ENCODE data around the gene EREG.

- TF ChIP-seq CTCF (IDR thresholded peaks at IDR 0.05) (no peak), ZFX (IDR thresholded peaks at IDR 0.05; ENCODE audit: borderline replicate concordance) (no peak)
Observed at GRCh38 chr4:74400395-74400794, 35.5 kb downstream of the EREG start.
